CD4-positive, alpha-beta T cell treated with Interleukin-2 at 100 ng/mL for 4 hours (primary cell): ENCODE results near the gene OCSTAMP.

Experiments used
- DNase-seq: peaks from one replicate; pipeline ENCODE4 v3.0.0-alpha.2; 2020; ENCODE audit warnings: low spot score

OCSTAMP gene

GRCh38 chr20:46512943-46513844 lies 37.3 kb downstream of the OCSTAMP start, which contains the start of gene ZNF334:
TSS of gene ZNF334 (minus strand) at chr20:46513559. CDS start at chr20:46512102, 1,457 bp downstream.
- DNase-seq: no peak

GRCh38 chr20:46509523-46509922 lies 40.9 kb downstream of the OCSTAMP start:
- DNase-seq: no peak

GRCh38 chr20:46507760-46508407 lies 42.6 kb downstream of the OCSTAMP start:
- no peak for DNase-seq

- no peak for DNase-seq
Observed at GRCh38 chr20:46505506-46505905, 44.9 kb downstream of the OCSTAMP start.

GRCh38 chr20:46501961-46502360 lies 48.5 kb downstream of the OCSTAMP start:
- DNase-seq: no peak

GRCh38 chr20:46501337-46501942 lies 49.0 kb downstream of the OCSTAMP start:
- no peak for DNase-seq

- no peak for DNase-seq
Observed at GRCh38 chr20:46494077-46494476, 56.4 kb downstream of the OCSTAMP start.

- DNase-seq: no peak
Observed at GRCh38 chr20:46491354-46491753, 59.1 kb downstream of the OCSTAMP start.
